SU-DHL-6 (cell line): ENCODE data around the gene RGS8.

ENCODE experiments used
- H2AFZ ChIP-seq: fragments of 200-600 bp; sonication (generic); 2 replicates; pipeline ENCODE4 v1.6.1; 2014; ENCODE audit warnings: low read depth, mild to moderate bottlenecking, moderate library complexity, mixed read lengths, antibody characterized with exemption, low read length; ENCODE audit not compliant: severe bottlenecking
- H3F3A ChIP-seq: fragments of 200-600 bp; shearing (Covaris generic); 2 replicates; pipeline ENCODE4 v1.6.0; 2016; ENCODE audit warnings: antibody characterized with exemption, mild to moderate bottlenecking; ENCODE audit not compliant: insufficient read depth
- H3K27ac ChIP-seq: fragments of 200-600 bp; sonication (generic); 2 replicates; pipeline ENCODE4 v1.5.1; 2016; ENCODE audit warnings: low read depth, mild to moderate bottlenecking, low read length, moderate library complexity, mixed read lengths
- H3K27me3 ChIP-seq: fragments of 200-600 bp; sonication (generic), shearing (Covaris generic); 2 replicates; pipeline ENCODE4 v1.6.0; 2014; ENCODE audit warnings: mild to moderate bottlenecking, low read length
- H3K36me3 ChIP-seq: fragments of 200-600 bp; sonication (generic); 2 replicates; pipeline ENCODE4 v1.6.1; 2014; ENCODE audit warnings: mild to moderate bottlenecking, low read length, mixed read lengths
- H3K4me2 ChIP-seq: fragments of 300-600, 200-600 bp; shearing (Covaris generic), sonication (generic); 2 replicates; pipeline ENCODE4 v1.6.0; 2014; ENCODE audit warnings: low read length, low read depth, mild to moderate bottlenecking; ENCODE audit not compliant: poor library complexity, severe bottlenecking
- H3K4me3 ChIP-seq: fragments of 200-600 bp; sonication (generic); 2 replicates; pipeline ENCODE4 v1.5.1; 2014; ENCODE audit warnings: antibody characterized with exemption, low read length, mild to moderate bottlenecking, mixed read lengths; ENCODE audit not compliant: insufficient read depth, poor library complexity, severe bottlenecking
- H3K79me2 ChIP-seq: fragments of 200-600 bp; sonication (generic); 2 replicates; pipeline ENCODE4 v1.6.1; 2014; ENCODE audit warnings: mild to moderate bottlenecking, low read length, moderate library complexity; ENCODE audit not compliant: insufficient read depth
- H3K9ac ChIP-seq: fragments of 200-600 bp; sonication (generic); 2 replicates; pipeline ENCODE4 v1.7.0; 2014; ENCODE audit warnings: mild to moderate bottlenecking, low read length
- H3K9me2 ChIP-seq: fragments of 200-600 bp; sonication (generic); replicated peaks from 2 replicates; pipeline ENCODE4 v1.6.1; 2014; ENCODE audit warnings: low read length; ENCODE audit not compliant: insufficient read depth
- H3K9me3 ChIP-seq: fragments of 200-600 bp; sonication (generic); 2 replicates; pipeline ENCODE4 v1.6.1; 2014; ENCODE audit warnings: low read length, mixed read lengths; ENCODE audit not compliant: insufficient read depth
- H4K20me1 ChIP-seq: fragments of 200-600 bp; sonication (generic); 2 replicates; pipeline ENCODE4 v1.6.1; 2014; ENCODE audit warnings: low read depth, mild to moderate bottlenecking, antibody characterized with exemption, low read length, moderate library complexity, mixed read lengths
- EZH2phosphoT487 ChIP-seq: fragments of 200-600 bp; sonication (generic), shearing (Covaris generic); conservative IDR thresholded peaks from 2 replicates; pipeline ENCODE4 v1.6.1; 2018; ENCODE audit warnings: mild to moderate bottlenecking, antibody characterized with exemption, low read length, moderate library complexity, mixed read lengths
- TF ChIP-seq, protein P1 (sequence below): fragments of 200-600 bp; sonication (generic); IDR thresholded peaks from one replicate; pipeline ENCODE4 v1.5.1; 2017; ENCODE audit warnings: antibody characterized with exemption, mild to moderate bottlenecking, low read length, moderate library complexity; ENCODE audit not compliant: insufficient read depth, poor library complexity, severe bottlenecking

The RGS8 gene

DNA sequence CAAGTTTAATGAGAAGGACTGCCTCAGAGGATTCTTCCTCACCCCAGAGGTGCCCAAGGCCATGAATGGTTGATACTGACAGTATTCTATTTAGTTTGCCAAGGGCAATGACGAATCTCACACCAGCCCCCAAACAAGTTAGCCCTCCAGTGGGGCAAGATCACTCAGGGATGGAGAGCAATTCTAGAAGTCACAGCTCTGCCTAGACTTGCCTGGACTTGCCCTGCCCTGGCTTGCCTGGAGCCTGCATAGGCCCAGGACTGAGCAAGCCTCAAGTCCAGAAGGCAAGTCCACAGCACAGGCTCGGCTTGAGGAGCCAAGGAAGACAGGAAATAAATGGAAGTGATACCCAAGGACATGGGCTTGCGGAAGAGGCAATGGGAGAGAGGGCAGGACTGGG lies 40.7 kb downstream of the RGS8 start:
- no peaks in the 10 kb centered on the region for H3K9me2 ChIP-seq
- H3K36me3 ChIP-seq, result no peaks in the 10 kb centered on the region
- H4K20me1 ChIP-seq, result no peaks in the 10 kb centered on the region
- peaks cover 6% of the 10 kb centered on the region; the same call in 1 of the 2 replicates for H3F3A ChIP-seq
- H3K9ac ChIP-seq, result no peak overlapping the region
- no peaks in the 10 kb centered on the region for H3K9me3 ChIP-seq
- no peak overlapping the region for H3K4me2 ChIP-seq
- H2AFZ ChIP-seq, result no peak overlapping the region
- no peak overlapping the region for H3K27ac ChIP-seq
- no peak overlapping the region for H3K4me3 ChIP-seq
- TF ChIP-seq, protein P1, sequence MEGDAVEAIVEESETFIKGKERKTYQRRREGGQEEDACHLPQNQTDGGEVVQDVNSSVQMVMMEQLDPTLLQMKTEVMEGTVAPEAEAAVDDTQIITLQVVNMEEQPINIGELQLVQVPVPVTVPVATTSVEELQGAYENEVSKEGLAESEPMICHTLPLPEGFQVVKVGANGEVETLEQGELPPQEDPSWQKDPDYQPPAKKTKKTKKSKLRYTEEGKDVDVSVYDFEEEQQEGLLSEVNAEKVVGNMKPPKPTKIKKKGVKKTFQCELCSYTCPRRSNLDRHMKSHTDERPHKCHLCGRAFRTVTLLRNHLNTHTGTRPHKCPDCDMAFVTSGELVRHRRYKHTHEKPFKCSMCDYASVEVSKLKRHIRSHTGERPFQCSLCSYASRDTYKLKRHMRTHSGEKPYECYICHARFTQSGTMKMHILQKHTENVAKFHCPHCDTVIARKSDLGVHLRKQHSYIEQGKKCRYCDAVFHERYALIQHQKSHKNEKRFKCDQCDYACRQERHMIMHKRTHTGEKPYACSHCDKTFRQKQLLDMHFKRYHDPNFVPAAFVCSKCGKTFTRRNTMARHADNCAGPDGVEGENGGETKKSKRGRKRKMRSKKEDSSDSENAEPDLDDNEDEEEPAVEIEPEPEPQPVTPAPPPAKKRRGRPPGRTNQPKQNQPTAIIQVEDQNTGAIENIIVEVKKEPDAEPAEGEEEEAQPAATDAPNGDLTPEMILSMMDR, result no peak
- TF ChIP-seq EZH2phosphoT487, result no peak
- no peaks in the 10 kb centered on the region for H3K27me3 ChIP-seq
- H3K79me2 ChIP-seq, result no peaks in the 10 kb centered on the region

DNA sequence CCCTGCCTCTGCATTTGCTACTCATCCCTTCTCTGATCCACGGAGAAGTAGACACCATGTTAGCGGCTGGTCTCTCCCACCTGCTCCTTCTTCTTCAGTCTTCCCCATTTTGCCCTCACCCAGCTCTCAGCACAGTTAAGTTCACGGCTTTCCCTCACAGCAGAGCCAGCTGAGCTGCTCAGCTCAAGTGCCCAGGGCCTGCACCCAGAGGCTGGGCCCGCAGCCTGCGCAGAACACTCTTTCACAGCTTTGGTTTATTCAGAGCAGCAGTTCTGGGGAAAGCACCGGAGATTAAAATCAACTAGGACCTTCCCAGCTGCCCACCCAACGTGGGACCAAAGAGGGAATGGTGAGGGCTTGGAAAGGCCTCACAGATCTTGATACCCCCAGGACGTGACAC lies 41.9 kb downstream of the RGS8 start:
- H3K9me2 ChIP-seq, result no peaks in the 10 kb centered on the region
- no peak overlapping the region for H3K27ac ChIP-seq
- H3K4me2 ChIP-seq, result no peak overlapping the region

DNA sequence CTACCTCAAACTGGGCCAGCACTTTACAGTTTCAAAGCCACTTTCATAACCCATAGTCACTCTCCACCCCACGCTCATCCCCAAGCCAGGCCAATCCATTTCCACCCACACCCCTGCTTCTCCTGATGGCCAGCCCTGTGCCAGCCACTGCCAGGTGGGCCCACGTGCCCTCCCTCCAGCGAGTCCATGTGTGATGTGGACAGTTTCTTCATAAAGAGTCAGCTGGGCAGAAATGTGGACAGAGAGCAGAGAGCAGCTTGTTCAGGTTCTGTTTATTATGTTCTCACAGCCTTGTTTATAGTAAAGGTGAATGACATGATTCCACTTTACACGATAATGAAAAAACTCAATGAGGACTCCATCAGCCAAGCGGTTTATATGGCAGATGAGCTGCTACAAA lies 42.8 kb downstream of the RGS8 start:
- H3K79me2 ChIP-seq, result no peaks in the 10 kb centered on the region
- TF ChIP-seq, protein P1, result no peak
- no peak for TF ChIP-seq EZH2phosphoT487
- no peaks in the 10 kb centered on the region for H3K27me3 ChIP-seq

More for the DNA sequence above, 41.9 kb downstream of the RGS8 start:
- Histone ChIP-seq H3F3A (no peaks in the 10 kb centered on the region; the same call in 1 of the 2 replicates), H2AFZ (no peak overlapping the region), H3K27me3 (no peaks in the 10 kb centered on the region), H3K36me3 (no peaks in the 10 kb centered on the region), H4K20me1 (no peaks in the 10 kb centered on the region), H3K9ac (no peak overlapping the region), H3K9me3 (no peaks in the 10 kb centered on the region), H3K79me2 (no peaks in the 10 kb centered on the region), H3K4me3 (no peak overlapping the region)
- TF ChIP-seq, protein P1, result no peak
- TF ChIP-seq EZH2phosphoT487, result no peak

DNA sequence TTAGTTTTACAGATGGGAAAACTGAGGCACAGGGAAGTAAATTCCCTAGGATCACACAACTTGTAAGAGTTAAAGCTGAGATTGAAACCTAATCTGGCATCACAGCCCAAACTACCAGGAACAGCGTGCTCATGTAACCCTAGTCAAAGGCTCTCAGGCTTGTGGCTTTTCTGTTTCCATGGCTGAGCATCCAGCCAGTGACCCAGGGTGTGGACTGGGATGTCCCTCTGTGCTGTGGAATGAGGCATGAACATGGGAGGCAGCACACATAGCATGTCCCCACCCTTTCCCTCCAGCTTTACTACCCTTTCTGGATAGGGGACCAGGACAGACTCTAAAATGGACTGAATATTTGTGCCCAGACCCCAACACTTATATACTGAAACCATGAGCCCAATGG lies 45.1 kb downstream of the RGS8 start:
- Histone ChIP-seq H3K9me3 (no peaks in the 10 kb centered on the region), H2AFZ (no peak overlapping the region), H3K36me3 (no peaks in the 10 kb centered on the region), H3K9me2 (no peaks in the 10 kb centered on the region), H3K9ac (no peak overlapping the region), H3K27ac (no peak overlapping the region), H3K4me2 (no peak overlapping the region), H3K4me3 (no peak overlapping the region), H3F3A (no peaks in the 10 kb centered on the region), H4K20me1 (no peaks in the 10 kb centered on the region), H3K79me2 (no peaks in the 10 kb centered on the region), H3K27me3 (no peaks in the 10 kb centered on the region)
- TF ChIP-seq, protein P1, result no peak
- no peak for TF ChIP-seq EZH2phosphoT487

More for the DNA sequence above, 42.8 kb downstream of the RGS8 start:
- Histone ChIP-seq H4K20me1 (no peaks in the 10 kb centered on the region), H2AFZ (no peak overlapping the region), H3K4me2 (no peak overlapping the region), H3F3A (no peaks in the 10 kb centered on the region), H3K9me3 (no peaks in the 10 kb centered on the region), H3K4me3 (no peak overlapping the region), H3K27ac (no peak overlapping the region), H3K36me3 (no peaks in the 10 kb centered on the region), H3K9me2 (no peaks in the 10 kb centered on the region), H3K9ac (no peak overlapping the region)
